Right renal cortex interstitium (tissue), 3 donors: ENCODE results near the gene BTBD9. TPM values are rescaled to one million over a fixed set of nuclear protein-coding genes. Genes with fewer than 3 reads are reported as not detected.

Experiments used
- DNase-seq, 3 donors: peaks; one replicate each; pipeline ENCODE4 v3.0.0-alpha.2; 2013; ENCODE audit warnings: low read depth in 3 of 3, low spot score in 2 of 3
- polyA plus RNA-seq, 3 donors: library from polyadenylated mRNA; unstranded; fragments of 120-200 nt; gene quantifications; one replicate each; pipeline ENCODE4 v1.2.1, GENCODE V29; 2013; ENCODE audit not compliant: insufficient read length in 3 of 3

BTBD9 gene
- polyA plus RNA-seq, 3 donors: 13.1 to 16.8 (median 14.7) TPM

DNA sequence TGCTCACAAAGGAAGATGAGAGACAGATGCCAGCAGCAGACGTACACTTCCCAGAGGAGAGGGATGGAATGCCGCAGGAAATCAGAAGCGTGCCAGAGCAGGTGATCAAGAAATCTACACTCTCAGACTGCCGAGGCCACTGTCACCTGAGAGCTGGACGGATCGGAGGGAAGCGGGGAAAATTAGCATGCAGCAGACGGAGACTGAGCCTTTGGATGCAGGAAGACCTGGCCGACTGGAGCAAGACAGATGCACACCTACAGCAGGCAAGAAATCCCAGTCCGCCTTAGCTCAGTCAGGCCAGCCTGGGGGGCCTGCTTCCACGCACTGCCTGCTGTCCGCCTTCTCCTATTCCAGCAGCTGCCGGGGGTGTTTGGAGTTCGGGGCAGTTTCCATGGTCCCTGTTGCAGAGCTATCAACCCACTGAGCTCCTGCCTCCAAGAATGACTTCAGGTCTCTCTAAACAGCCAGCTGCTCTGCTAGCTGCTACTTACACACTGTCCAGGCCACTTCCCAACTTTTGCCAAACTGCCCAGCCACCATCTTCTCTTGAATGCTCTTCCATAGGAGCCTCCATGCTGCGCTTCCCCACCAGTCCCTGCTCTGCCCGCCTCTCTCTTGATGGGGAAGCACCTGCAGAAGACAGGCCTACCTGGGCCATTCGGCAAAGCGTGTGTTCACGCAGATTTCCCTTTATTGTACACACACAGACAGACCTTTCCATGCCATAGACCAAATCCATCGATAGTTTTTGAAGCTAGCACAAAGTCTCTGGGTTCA is 451.7 kb downstream of the BTBD9 start:
- no peak for DNase-seq

- no peak for DNase-seq
Observed at GRCh38 chr6:38187325-38187724, 452.4 kb downstream of the BTBD9 start.

DNA sequence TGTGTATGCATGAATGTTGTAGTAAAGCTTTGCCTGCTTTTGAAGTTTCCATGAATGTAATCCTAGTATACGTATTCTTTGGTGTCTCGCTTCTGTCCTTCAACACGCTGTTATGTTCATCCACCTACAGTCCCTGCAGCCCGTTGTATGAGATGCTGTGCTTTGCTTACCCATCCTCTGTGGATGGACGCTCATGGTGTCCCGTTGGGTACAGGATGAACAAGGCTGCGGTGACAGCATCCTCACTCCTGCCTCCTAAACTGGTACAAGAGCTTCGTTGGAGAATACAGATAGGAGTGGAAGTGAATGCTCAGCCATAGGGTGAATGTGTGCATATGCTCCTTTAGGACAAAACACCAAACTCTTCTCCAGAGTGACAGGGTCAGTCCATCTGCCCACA is 454.0 kb downstream of the BTBD9 start:
- no peak for DNase-seq

GRCh38 chr6:38185244-38185643 is 454.5 kb downstream of the BTBD9 start:
- DNase-seq: no peak

- DNase-seq: no peak
Observed at GRCh38 chr6:38184585-38185080, 455.1 kb downstream of the BTBD9 start.

GRCh38 chr6:38183856-38184584 is 455.7 kb downstream of the BTBD9 start:
- DNase-seq: no peak

- DNase-seq: no peak
Observed at GRCh38 chr6:38182426-38182825, 457.3 kb downstream of the BTBD9 start.

DNA sequence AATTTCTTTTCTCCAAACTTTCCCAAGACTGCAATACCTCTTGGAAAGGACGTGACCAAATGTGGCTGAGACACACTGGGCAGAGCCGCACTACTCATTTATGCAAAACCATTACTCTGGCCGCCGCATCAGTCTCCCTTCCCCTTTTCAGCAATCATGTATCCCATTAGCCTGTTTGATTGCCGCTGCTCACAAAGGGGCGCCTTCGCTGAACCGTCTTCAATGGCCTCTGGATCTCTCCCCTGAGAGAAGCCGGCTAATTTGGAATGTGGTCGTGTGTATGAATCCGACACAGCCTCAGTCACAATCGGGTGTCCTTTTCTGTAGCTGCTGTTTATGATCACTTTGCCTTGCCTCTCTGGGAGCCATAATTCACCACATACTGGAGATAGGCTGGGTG is 459.1 kb downstream of the BTBD9 start:
- no peak for DNase-seq

DNA sequence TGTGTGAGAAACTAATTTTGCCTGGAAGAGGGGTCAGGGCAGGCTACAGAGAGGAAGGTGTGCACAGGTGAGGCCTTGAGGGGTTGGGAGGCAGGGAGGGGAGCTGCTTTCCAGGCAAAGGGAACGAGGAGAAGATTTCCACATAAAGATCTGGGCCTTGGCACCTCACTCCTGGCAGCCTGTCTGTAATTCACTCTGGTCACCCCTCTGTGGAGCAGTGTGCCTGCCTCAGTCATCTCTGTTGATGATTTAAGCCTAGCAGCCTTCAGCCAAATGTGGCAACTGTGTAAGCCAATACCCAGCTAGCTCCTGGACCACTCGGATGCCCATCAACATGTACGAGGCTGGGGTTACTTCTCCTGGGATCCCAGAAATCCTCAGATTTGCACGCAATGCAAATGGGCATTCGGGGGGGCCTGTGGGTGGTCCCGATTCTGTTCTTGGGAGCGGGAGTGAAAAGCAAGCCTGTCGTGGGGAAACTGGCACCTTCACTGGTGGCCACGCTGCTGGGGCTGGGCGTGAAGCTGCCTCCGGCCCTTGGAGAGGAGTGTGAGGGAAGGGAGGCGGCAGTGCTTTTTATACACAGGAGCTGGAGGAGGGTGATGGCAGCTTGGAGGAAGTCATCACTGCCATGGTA is 459.8 kb downstream of the BTBD9 start:
- DNase-seq: no peak

- DNase-seq: no peak
Observed at GRCh38 chr6:38179300-38179699, 460.4 kb downstream of the BTBD9 start.

DNA sequence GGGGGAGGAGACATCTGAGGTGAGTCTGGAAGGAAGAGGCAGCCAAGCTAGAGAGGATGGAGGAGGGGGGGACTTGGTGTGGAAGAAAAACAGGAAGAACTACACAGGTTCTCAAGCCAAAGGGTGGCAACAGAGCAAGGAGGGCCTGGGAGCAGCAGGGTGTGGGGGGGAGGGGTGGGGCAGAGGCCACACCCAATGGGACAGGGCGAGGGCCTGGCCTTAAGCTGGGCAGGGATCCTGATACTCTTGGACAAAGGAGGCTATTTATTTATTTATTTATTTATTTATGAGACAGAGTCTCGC is 461.2 kb downstream of the BTBD9 start:
- DNase-seq: no peak

DNA sequence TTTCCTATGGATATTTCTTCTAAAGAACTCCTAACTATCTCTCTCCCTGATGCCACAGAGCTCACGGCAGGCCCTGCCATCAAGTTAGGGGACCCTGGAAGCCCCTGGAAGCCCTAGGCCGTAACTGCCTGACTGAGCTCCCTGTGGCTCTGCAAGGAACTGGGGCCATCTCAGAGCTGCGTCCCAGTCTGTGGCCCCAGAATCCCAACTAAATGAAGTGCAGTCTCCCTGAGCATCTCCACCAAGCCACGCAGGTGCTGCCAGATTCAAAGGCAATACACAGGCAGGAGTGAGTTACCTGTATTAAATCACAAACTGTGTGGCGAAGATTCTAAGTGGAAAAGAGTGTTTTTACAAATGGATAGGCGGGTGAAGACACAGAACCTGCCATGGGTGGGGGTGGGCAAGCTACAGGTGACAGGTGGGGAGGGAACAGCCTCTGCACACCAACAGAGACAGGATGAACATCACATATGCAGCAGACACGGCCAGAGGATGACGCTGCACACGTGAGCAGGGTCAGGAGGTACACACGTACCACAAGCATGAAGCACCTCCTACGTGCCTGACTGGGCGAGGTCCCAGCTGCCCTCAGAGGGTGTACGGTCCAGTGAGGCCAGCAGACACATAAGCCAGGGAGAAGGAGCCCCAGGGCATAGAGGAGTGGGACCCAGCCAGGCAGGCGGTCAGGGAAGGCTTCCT is 461.7 kb downstream of the BTBD9 start:
- DNase-seq: no peak

DNA sequence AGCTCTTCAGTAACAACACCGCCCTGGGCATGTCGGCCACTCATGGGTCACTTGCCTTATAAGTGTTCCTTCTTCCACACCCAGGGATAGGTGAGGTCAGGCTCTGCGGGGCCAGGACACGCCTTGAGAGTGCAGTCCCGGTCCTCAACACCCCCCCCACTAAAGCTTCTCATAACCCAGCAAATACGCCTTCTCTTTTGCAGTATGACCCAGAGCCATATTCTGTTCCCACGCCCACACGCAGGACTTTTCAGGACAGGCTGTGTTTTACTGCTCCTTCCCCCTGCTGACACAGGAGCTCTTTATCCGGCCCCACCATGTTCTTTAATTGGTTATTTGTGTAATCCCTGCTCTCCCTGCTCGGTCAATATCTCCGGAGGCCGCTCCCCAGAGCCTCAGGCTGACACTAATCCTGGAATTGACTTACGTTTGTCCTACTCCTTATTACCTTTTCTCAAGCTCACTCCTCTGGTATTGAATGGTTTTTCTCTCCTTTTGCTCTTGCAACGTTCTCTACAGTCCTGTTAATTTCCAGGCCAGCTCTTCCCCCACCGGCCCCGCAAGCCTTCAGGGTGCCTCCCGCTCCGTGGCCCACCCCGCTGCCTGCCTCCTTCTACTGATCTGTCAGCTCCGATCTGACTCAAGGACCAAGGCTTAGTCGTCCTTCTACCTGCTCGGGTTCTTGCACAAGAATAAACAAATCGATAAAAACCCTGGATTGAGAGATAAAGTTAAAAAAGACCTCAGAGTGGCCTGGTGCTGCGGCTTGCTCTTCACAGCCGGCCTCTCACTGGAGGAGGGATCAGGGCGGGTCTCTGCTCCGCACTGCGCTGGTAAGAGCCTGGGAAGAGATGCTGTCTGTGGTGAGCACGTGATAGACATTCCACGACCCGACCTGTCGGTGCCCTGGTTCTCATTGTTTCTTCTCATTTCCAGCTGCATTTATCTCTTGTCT is 462.7 kb downstream of the BTBD9 start:
- no peak for DNase-seq

DNA sequence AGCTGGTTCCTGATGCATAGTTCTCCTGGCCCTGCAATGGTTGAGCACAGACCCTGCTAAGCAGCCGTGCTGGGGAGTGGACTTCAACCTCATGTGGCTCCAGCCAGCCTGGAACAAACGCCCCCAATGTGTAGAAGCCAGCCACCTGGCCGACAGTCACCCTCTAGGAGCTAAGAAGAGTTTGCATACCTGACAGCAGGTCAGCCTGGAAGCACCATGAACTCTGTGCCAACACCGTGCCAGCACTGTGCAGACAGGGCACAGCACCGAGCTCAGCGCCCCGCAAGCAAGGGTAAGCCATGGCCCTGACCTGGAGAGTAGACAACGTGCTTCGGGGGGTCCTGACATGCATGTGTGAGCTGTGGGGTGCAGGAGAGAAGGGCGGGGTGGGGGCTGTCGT is 463.9 kb downstream of the BTBD9 start:
- DNase-seq: no peak

DNA sequence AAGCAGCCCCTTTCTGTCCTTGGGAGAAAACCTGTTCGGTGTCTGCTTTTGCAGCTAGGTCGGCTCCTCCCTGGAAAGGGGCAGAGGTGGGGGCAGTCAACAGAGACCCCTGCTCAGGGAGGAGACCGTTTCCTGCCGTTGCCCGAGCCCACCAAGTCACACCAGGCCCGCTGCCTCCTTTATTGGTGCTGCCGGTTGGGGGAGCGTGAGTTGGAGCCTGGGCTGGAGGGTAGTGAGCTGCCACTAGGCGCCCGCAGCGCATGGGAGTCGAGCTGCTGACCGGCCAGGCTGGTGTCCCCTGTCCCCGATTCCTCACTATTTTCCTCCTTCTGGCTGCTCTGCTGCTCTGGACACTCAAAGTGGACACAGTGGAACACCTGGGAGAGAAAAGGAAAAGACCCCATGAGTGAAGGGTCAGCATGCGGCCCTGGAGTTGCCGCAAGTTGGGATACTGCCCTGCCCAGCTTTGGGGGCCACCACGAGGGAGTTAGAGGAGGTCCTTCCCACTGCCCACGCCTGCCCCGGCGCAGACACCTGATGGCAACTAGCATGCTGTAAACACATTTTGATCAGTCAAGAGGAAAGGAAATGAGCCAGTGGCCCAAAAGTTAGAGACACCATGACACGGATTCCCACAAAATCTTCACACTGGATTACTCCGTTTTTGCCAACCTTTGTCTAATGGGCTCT is 464.8 kb downstream of the BTBD9 start:
- DNase-seq: no peak

DNA sequence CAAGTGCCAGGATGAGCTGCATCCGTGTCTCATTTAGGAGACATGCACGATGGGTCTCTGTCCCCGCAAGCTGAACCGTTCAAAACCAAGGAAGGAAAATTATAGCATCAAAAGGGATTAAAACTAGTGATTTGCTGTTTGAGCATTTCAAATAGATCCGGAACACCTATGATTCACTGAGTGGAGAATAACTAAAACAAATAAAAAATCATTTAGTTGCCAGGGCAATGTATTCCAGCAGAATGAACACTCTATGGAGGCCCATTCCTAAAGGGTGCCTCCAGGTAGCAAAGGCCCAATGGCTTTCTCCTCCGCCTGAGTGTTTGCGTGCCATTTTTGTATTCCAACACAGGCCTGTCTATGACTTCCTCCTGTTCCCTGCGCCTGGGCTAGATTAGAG is 465.4 kb downstream of the BTBD9 start:
- no peak for DNase-seq

- DNase-seq: no peak
Observed at GRCh38 chr6:38173909-38174308, 465.8 kb downstream of the BTBD9 start.

- DNase-seq: no peak
Observed at GRCh38 chr6:38172739-38173410, 466.9 kb downstream of the BTBD9 start.
